ENCODE data around the gene PALLD. TPM values are rescaled to one million over a fixed set of nuclear protein-coding genes. Genes with fewer than 3 reads are reported as not detected.

The PALLD gene
- polyA plus RNA-seq, 1 donor from 2014 or later = 20.5 TPM

- Histone ChIP-seq H3K27ac (ENCODE audit: low read length) (no peak overlapping the region), H4K20me1 (ENCODE audit: insufficient read depth) (no peaks in the 10 kb centered on the region), H3K79me2 (replicated peaks; ENCODE audit: insufficient read depth, low read length) (peaks cover 39% of the 10 kb centered on the region), H3K4me3 (ENCODE audit: low read length) (no peak overlapping the region), H3K9ac (ENCODE audit: low read length) (no peak overlapping the region), H3K27me3 (ENCODE audit: insufficient read depth, low read depth, low read length) (no peaks in the 10 kb centered on the region), H3K36me3 (ENCODE audit: insufficient read depth, low read length) (peaks cover 11% of the 10 kb centered on the region), H3F3A (ENCODE audit: insufficient read depth, low read length, poor library complexity, severe bottlenecking) (no peaks in the 10 kb centered on the region), H3K9me2 (ENCODE audit: insufficient read depth, low read length) (no peaks in the 10 kb centered on the region), H3K9me3 (ENCODE audit: low read length) (no peaks in the 10 kb centered on the region), H2AFZ (ENCODE audit: low read depth, low read length) (no peak overlapping the region), H3K4me2 (ENCODE audit: low read length) (no peak overlapping the region)
- TF ChIP-seq TAF1 (IDR thresholded peaks at IDR 0.05; ENCODE audit: low read depth) (no peak), SMC3 (conservative IDR thresholded peaks at IDR 0.05; ENCODE audit: poor library complexity) (no peak), EP300 (conservative IDR thresholded peaks at IDR 0.05; ENCODE audit: poor library complexity, severe bottlenecking) (no peak), CTCF (IDR thresholded peaks at IDR 0.05; ENCODE audit: poor library complexity, severe bottlenecking) (no peak), MXI1 (conservative IDR thresholded peaks at IDR 0.05; ENCODE audit: poor library complexity, severe bottlenecking) (no peak), RAD21 (conservative IDR thresholded peaks at IDR 0.05) (no peak), REST (IDR thresholded peaks at IDR 0.05; ENCODE audit: borderline replicate concordance) (no peak), EZH2 (IDR thresholded peaks at IDR 0.05; ENCODE audit: borderline replicate concordance, insufficient read depth, low read length, poor library complexity, severe bottlenecking) (no peak), POLR2AphosphoS5 (IDR thresholded peaks at IDR 0.05) (no peak)
Observed at GRCh38 chr4:168880811-168881595, 384.2 kb downstream of the PALLD start.

DNA sequence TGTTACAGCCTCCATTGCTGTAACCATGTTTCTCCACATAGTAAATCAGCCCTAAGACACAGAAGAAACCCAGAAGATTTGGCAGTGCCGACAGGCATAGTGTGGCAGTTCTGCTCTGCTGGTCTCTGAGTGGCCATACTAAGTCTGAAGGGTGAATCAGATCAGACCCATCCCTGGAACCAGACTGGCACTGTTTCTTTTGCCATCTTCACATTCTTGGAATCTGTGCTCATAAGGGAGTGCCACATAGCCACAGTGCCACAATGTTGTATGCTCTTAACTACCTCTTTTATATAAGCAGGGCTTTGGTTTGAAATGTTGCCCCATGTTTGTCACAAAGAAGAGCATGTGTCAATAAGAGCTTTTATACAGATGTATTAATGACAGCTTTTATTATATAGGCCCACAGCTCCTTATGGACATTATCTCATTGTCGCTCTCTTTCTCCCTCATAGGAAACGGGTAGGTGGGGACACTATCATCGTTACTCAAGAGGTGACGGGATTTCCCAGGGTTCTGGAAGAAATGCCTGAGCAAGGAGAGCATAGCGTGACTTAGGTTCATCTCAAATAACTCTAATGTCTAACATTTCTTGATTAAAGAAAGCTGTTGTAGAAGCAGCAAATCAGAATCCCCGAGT is 385.0 kb downstream of the PALLD start:
- peaks cover 33% of the 10 kb centered on the region for H3K79me2 ChIP-seq (replicated peaks; ENCODE audit: insufficient read depth, low read length)
- peaks cover 11% of the 10 kb centered on the region for H3K36me3 ChIP-seq (ENCODE audit: insufficient read depth, low read length)
- no peaks in the 10 kb centered on the region for H3K9me2 ChIP-seq (ENCODE audit: insufficient read depth, low read length)
- H3F3A ChIP-seq (ENCODE audit: insufficient read depth, low read length, poor library complexity, severe bottlenecking) = no peaks in the 10 kb centered on the region
- H3K9me3 ChIP-seq (ENCODE audit: low read length) = no peaks in the 10 kb centered on the region
- no peak overlapping the region for H3K4me2 ChIP-seq (ENCODE audit: low read length)
- TF ChIP-seq RAD21 (conservative IDR thresholded peaks at IDR 0.05) (no peak), POLR2AphosphoS5 (IDR thresholded peaks at IDR 0.05) (no peak), TAF1 (IDR thresholded peaks at IDR 0.05; ENCODE audit: low read depth) (no peak), EP300 (conservative IDR thresholded peaks at IDR 0.05; ENCODE audit: poor library complexity, severe bottlenecking) (no peak), REST (IDR thresholded peaks at IDR 0.05; ENCODE audit: borderline replicate concordance) (no peak), SMC3 (conservative IDR thresholded peaks at IDR 0.05; ENCODE audit: poor library complexity) (no peak), CTCF (IDR thresholded peaks at IDR 0.05; ENCODE audit: poor library complexity, severe bottlenecking) (no peak), EZH2 (IDR thresholded peaks at IDR 0.05; ENCODE audit: borderline replicate concordance, insufficient read depth, low read length, poor library complexity, severe bottlenecking) (no peak), MXI1 (conservative IDR thresholded peaks at IDR 0.05; ENCODE audit: poor library complexity, severe bottlenecking) (no peak)
- H3K27ac ChIP-seq (ENCODE audit: low read length) = no peak overlapping the region
- H3K4me3 ChIP-seq (ENCODE audit: low read length) = no peak overlapping the region
- H4K20me1 ChIP-seq (ENCODE audit: insufficient read depth) = no peaks in the 10 kb centered on the region
- no peak overlapping the region for H3K9ac ChIP-seq (ENCODE audit: low read length)
- H3K27me3 ChIP-seq (ENCODE audit: insufficient read depth, low read depth, low read length) = no peaks in the 10 kb centered on the region
- H2AFZ ChIP-seq (ENCODE audit: low read depth, low read length) = no peak overlapping the region
